Stimulated activated naive CD8-positive, alpha-beta T cell treated with anti-CD3 and anti-CD28 coated beads, Interleukin-15, amount 100 ng/mL, for 72 hours (primary cell): ENCODE data around the gene ITGA1.
"Not testable (repeated sequence)": the region's sequence is repeated elsewhere in the genome, so short reads cannot be mapped to it uniquely, and the experiment has no call there.

Source experiments
- ATAC-seq: fragments of 150-1000 bp; cut with Tn5 transposase; 2 replicates; pipeline ENCODE4 v1.10.0; 2021; ENCODE audit warnings: mild to moderate bottlenecking, moderate library complexity
- DNase-seq, 2 donors: peaks; one replicate each; pipeline ENCODE4 v3.0.0; 2021 to 2022
- H3K27ac Mint-ChIP-seq, 2 donors: one replicate each; pipeline ENCODE4 v1.8.0; 2022; ENCODE audit warnings: mild to moderate bottlenecking in 2 of 2, mixed read lengths in 2 of 2, moderate library complexity in 2 of 2
- H3K27me3 Mint-ChIP-seq: one replicate; pipeline ENCODE4 v1.8.0; 2022; ENCODE audit warnings: mixed read lengths
- H3K4me1 Mint-ChIP-seq: one replicate; pipeline ENCODE4 v1.8.0; 2022; ENCODE audit warnings: mild to moderate bottlenecking, mixed read lengths
- H3K4me3 Mint-ChIP-seq, 2 donors: one replicate each; pipeline ENCODE4 v1.8.0; 2022; ENCODE audit warnings: mild to moderate bottlenecking in 2 of 2, mixed read lengths in 2 of 2, moderate library complexity in 1 of 2
- H3K9me3 Mint-ChIP-seq, 2 donors: one replicate each; pipeline ENCODE4 v1.8.0; 2022; ENCODE audit warnings: mixed read lengths in 2 of 2

ITGA1 gene

DNA sequence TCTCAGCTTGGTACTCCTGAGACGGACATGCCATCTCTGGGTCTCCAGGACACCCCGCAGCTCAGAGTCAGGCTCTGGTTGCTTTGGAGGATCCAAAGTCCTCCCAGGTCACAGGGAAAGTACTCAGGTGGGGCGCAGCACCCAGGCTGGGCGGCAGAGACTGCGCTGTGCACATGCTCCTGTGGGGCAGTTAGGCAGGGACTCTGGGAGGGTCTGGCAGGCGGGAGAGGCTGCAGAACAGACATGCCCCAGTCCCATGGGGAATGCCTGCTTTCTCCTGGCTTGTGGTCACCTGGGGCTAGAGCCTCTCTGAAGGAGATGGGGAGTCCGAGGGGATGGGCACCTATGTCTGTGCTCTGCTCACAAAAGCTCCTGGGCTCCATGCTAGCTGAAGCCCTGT lies 156.1 kb downstream of the ITGA1 start:
- ATAC-seq = no peak
- no peak for DNase-seq

DNA sequence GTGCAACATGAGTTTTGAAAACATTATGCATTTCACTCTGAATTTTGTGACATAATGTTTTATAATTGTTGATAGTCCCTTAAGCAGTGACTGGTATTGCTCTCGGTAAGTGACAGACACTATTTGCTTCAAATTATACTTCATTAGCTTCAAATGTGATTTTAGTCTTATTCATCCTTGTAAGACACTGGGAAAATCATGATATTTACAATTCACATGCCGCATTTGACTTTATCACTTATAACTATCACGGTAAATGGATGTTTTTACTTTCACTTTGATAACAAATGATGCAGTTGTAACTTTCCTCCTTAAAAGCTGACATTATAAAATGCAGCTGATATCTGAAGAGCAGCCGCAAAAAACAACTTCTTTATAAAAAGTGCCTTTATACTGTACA lies 157.3 kb downstream of the ITGA1 start:
- ATAC-seq (no peak), DNase-seq (no peak)
- no peaks in the 10 kb centered on the region for H3K27me3 Mint-ChIP-seq
- H3K9me3 Mint-ChIP-seq = no peaks in the 10 kb centered on the region
- H3K4me3 Mint-ChIP-seq = peak overlapping the region; percentile 21 to 63
- no peak overlapping the region for H3K27ac Mint-ChIP-seq
- H3K4me1 Mint-ChIP-seq = peaks cover 18% of the 10 kb centered on the region

More for the DNA sequence above, 156.1 kb downstream of the ITGA1 start:
- Mint-ChIP-seq H3K27me3 (no peaks in the 10 kb centered on the region), H3K27ac (peak overlapping the region in 1 of 2 donors; percentile 40), H3K4me1 (peaks cover 14% of the 10 kb centered on the region), H3K4me3 (no peak overlapping the region), H3K9me3 (no peaks in the 10 kb centered on the region)

DNA sequence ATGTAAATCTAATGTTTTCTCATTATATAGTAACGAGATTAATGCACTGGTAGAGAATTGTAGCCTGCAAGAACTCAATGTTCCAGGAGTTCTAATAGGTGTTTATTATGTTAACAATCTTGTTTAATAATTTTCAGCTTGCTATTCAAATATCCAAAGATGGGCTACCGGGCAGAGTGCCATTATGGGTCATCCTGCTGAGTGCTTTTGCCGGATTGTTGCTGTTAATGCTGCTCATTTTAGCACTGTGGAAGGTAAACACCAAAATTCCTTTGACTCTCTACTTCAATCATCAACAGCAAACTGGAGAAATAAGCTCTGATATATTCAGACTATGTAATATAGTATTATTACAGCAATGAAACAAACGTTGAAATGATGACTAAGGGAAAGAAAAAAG lies 159.5 kb downstream of the ITGA1 start:
- DNase-seq = no peak
- no peaks in the 10 kb centered on the region for H3K27me3 Mint-ChIP-seq
- no peaks in the 10 kb centered on the region for H3K9me3 Mint-ChIP-seq
- no peak for ATAC-seq
- no peak overlapping the region for H3K27ac Mint-ChIP-seq
- H3K4me3 Mint-ChIP-seq = no peak overlapping the region
- H3K4me1 Mint-ChIP-seq = peaks cover 18% of the 10 kb centered on the region

GRCh38 chr5:52947851-52948250 lies 160.1 kb downstream of the ITGA1 start:
- H3K27ac Mint-ChIP-seq = no peak overlapping the region
- no peaks in the 10 kb centered on the region for H3K9me3 Mint-ChIP-seq
- peaks cover 18% of the 10 kb centered on the region for H3K4me1 Mint-ChIP-seq
- H3K4me3 Mint-ChIP-seq = no peak overlapping the region
- no peaks in the 10 kb centered on the region for H3K27me3 Mint-ChIP-seq
- ATAC-seq = no peak
- no peak for DNase-seq

DNA sequence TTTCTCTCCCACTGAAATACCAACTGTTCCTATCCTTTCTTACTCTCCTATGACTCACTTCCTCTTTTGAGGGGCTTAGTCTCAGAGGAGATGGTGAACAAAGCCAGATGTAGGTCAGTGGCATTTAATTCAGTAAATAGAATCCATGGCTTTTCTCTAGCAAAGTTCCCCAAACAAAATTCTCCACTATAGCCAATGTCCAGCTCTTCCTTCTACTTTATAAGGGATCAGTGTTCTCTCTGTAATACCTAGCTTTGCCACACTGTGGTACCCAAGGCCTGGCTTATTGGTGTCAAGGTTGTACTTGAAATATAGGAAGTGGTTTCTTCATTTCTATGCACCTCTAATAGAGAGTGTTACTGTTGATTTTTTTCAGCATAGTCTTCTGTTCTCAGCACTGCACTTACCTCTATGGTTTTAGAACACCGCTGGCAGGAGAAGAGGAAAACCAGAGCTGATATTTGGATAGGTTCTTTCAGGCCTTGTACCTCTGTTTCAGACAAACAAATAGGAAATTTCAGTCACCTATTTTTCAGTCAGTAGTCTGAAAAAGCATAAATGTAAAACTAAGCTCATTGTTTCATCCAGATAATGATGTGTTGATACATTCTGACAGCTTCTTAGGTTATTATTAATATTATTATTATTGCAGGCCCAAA lies 160.8 kb downstream of the ITGA1 start:
- ATAC-seq = peak; percentile 99
- peak; percentile 55 to 62 for DNase-seq
- H3K9me3 Mint-ChIP-seq = no peaks in the 10 kb centered on the region
- peaks cover 18% of the 10 kb centered on the region for H3K4me1 Mint-ChIP-seq
- no peak overlapping the region for H3K4me3 Mint-ChIP-seq
- H3K27me3 Mint-ChIP-seq = no peaks in the 10 kb centered on the region
- peak overlapping the region in 1 of 2 donors; percentile 13 for H3K27ac Mint-ChIP-seq

- Mint-ChIP-seq H3K27me3 (no peaks in the 10 kb centered on the region), H3K4me3 (no peak overlapping the region), H3K27ac (no peak overlapping the region), H3K9me3 (no peaks in the 10 kb centered on the region), H3K4me1 (peaks cover 18% of the 10 kb centered on the region)
- no peak for ATAC-seq
- DNase-seq = no peak
Measured at GRCh38 chr5:52950686-52951085, 163.0 kb downstream of the ITGA1 start.

DNA sequence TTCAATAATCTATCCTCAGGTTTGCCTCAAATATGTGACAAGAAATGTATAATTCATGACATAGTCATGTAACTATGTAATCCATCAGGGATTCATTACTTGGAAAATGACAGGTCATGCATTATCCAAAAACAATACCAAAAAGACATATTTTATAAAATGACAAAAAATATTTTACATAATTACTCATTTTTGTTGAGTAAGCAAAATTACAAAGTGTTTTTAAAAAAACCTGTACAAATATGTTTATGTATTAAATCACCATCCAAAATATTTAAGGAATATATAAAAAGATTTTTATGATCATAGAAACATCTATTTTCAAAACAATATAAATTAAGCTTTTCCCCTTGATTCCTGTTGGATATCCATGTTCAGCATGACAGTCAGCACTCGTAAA lies 164.8 kb downstream of the ITGA1 start:
- Mint-ChIP-seq H3K4me1 (peaks cover 12% of the 10 kb centered on the region), H3K4me3 (no peak overlapping the region), H3K27ac (no peak overlapping the region), H3K27me3 (no peaks in the 10 kb centered on the region), H3K9me3 (no peaks in the 10 kb centered on the region)
- DNase-seq (no peak), ATAC-seq (no peak)

DNA sequence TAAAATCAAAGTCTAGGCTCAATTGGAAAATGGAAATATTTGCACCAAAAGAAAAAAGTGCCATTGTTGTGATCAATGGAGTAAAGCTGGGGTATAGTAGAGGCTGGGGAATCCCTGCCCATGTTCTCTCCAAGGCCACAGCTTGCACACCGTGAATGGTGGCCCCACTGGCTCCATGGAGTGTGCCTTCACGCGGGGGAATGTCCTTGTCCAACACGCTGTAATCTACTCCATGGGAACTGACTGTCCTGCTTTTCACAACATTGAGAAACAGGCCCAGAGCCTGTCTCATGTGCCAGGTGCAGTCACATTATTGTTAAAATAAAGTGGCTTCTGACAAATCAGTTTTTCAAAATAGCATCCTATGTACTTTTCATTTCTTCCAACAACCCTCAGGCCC lies 168.3 kb downstream of the ITGA1 start:
- Mint-ChIP-seq H3K4me3 (no peak overlapping the region), H3K27me3 (no peaks in the 10 kb centered on the region), H3K9me3 (no peaks in the 10 kb centered on the region), H3K4me1 (no peaks in the 10 kb centered on the region), H3K27ac (no peak overlapping the region)
- no peak for DNase-seq
- ATAC-seq = no peak

GRCh38 chr5:52956915-52957747 lies 169.4 kb downstream of the ITGA1 start:
- DNase-seq = no peak
- no peaks in the 10 kb centered on the region for H3K9me3 Mint-ChIP-seq
- no peaks in the 10 kb centered on the region for H3K4me1 Mint-ChIP-seq

GRCh38 chr5:52961274-52961681 lies 173.6 kb downstream of the ITGA1 start:
- Mint-ChIP-seq H3K4me3 (no peak overlapping the region), H3K27ac (no peak overlapping the region), H3K4me1 (no peaks in the 10 kb centered on the region), H3K27me3 (peaks cover 17% of the 10 kb centered on the region), H3K9me3 (no peaks in the 10 kb centered on the region)
- DNase-seq (no peak), ATAC-seq (no peak)

More at GRCh38 chr5:52956915-52957747, 169.4 kb downstream of the ITGA1 start:
- no peak overlapping the region for H3K4me3 Mint-ChIP-seq
- no peak for ATAC-seq
- H3K27ac Mint-ChIP-seq = no peak overlapping the region
- peaks cover 7% of the 10 kb centered on the region for H3K27me3 Mint-ChIP-seq

DNA sequence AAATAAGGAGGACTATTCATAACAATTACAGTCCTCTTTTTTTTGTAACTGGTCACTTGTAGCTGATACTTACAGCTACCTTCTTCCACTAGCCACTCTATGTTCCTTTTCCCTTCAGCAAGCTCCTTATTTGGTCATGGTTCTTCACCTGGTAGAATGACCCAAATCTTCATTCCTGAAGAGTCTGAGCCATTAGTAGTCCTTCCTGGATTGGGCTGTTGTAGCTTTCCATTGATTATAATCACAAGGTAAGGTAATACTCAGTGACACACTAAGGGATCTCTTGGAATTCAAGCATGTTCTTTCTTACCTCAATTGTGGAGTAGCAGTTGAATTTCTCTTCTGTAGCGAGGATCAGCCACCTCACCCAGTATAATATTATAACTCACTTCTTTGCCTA lies 175.9 kb downstream of the ITGA1 start:
- Mint-ChIP-seq H3K4me1 (no peaks in the 10 kb centered on the region), H3K4me3 (no peak overlapping the region), H3K27ac (no peak overlapping the region), H3K9me3 (peaks cover 4 to 5% of the 10 kb centered on the region in 2 donors), H3K27me3 (peaks cover 32% of the 10 kb centered on the region)
- DNase-seq (no peak), ATAC-seq (no peak)

DNA sequence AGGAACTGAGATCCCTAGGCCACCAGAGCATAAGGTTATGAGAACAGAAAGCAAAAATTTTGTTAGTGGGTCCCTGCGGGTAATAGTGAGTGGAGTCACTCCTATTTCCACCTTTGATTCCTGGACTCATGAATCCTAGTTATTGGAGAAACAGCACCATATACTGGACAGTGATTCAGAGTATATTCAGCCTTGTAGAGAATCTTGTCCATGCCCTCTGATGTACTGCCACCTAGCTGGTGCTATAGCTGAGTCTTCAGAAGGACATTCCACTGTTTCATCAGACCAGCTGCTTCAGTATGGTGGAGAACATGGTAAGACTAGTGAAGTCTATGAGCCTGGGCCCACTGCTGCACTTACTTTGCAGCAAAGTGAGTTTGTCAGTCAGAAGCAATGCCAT lies 176.4 kb downstream of the ITGA1 start:
- ATAC-seq = no peak
- Mint-ChIP-seq H3K4me3 (no peak overlapping the region), H3K4me1 (no peaks in the 10 kb centered on the region), H3K27me3 (peaks cover 37% of the 10 kb centered on the region), H3K27ac (no peak overlapping the region), H3K9me3 (peaks cover 7 to 10% of the 10 kb centered on the region in 2 donors)
- no peak for DNase-seq

DNA sequence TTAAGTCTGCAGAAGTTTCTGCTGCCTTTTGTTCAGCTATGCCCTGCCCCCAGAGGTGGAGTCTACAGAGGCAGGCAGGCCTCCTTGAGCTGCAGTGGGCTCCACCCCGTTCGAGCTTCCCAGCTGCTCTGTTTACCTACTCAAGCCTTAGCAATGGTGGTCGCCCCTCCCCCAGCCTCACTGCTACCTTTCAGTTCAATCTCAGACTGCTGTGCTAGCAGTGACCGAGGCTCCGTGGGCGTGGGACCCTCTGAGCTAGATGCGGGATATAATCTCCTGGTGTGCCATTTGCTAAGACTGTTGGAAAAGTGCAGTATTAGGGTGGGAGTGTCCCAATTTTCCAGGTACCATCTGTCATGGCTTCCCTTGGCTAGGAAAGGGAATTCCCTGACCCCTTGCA lies 188.4 kb downstream of the ITGA1 start:
- not testable (repeated sequence) for ATAC-seq, H3K27ac Mint-ChIP-seq, H3K9me3 Mint-ChIP-seq, DNase-seq, H3K4me1 Mint-ChIP-seq, H3K4me3 Mint-ChIP-seq
- peaks cover 55% of the 10 kb centered on the region for H3K27me3 Mint-ChIP-seq

DNA sequence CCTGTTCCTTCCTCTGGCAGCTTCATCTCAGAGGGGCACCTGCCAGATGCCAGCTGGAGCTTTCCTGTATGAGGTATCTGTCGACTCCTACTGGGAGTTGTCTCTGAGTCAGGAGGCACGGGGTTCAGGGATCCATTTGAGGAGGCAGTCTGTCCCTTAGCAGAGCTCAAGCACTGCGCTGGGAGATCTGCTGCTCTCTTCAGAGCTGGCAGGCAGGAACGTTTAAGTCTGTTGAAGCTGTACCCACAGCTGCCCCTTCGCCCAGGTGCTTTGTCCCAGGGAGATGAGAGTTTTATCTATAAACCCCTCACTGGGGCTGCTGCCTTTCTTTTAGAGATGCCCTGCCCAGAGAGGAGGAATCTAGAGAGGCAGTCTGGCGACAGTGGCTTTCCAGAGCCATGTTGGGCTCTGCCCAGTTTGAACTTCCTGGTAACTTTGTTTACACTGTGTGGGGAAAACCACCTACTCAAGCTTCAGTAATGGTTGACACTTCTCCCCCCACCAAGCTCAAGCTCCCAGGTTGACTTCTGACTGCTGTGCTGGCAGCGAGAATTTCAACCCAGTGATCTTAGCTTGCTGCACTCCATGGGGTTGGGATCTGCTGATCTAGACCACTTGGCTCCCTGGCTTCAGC lies 189.7 kb downstream of the ITGA1 start:
- H3K27me3 Mint-ChIP-seq = peaks cover 58% of the 10 kb centered on the region
- ATAC-seq = no peak
- no peaks in the 10 kb centered on the region for H3K4me1 Mint-ChIP-seq
- no peak for DNase-seq
- peaks cover 8 to 9% of the 10 kb centered on the region in 2 donors for H3K9me3 Mint-ChIP-seq
- H3K4me3 Mint-ChIP-seq = no peak overlapping the region
- H3K27ac Mint-ChIP-seq = no peak overlapping the region

GRCh38 chr5:52981507-52981906 lies 193.8 kb downstream of the ITGA1 start:
- no peak overlapping the region for H3K4me3 Mint-ChIP-seq
- no peak overlapping the region for H3K27ac Mint-ChIP-seq
- H3K4me1 Mint-ChIP-seq = peaks cover 8% of the 10 kb centered on the region
- H3K9me3 Mint-ChIP-seq = peaks cover 0 to 6% of the 10 kb centered on the region in 2 donors
- H3K27me3 Mint-ChIP-seq = peaks cover 66% of the 10 kb centered on the region
- DNase-seq (no peak), ATAC-seq (no peak)
